ENCODE results near the gene BTNL9. TPM values are rescaled to one million over a fixed set of nuclear protein-coding genes. Genes with fewer than 3 reads are reported as not detected.

BTNL9 gene
- total and polyA plus RNA-seq, 4 donors: 3.6 to 16.3 (median 10.0) TPM

GRCh38 chr5:181059297-181060230 is 19.5 kb downstream of the BTNL9 start:
- peaks cover 3% of the 10 kb centered on the region for H3K36me3 ChIP-seq (ENCODE audit: control insufficient read depth, insufficient read depth, low read length)
- peaks cover 3% of the 10 kb centered on the region for H3K4me1 ChIP-seq (ENCODE audit: control insufficient read depth, insufficient read depth, low read length)
- no peak overlapping the region for H3K27ac ChIP-seq (ENCODE audit: low read depth, low read length)
- H3K27me3 ChIP-seq (ENCODE audit: control insufficient read depth, insufficient read depth, low read length): peaks cover 66% of the 10 kb centered on the region
- no peak overlapping the region for H3K4me3 ChIP-seq (ENCODE audit: low read depth, low read length)
- DNase-seq (ENCODE audit: low read depth in 4 of 6, low spot score in 6 of 6): no peak
- WGBS (ENCODE audit: insufficient coverage): 5% methylated on average over 86 of the region's 86 CpGs
- no peaks in the 10 kb centered on the region for H3K9me3 ChIP-seq (ENCODE audit: control insufficient read depth, insufficient read depth, low read length)

GRCh38 chr5:181060231-181060590 is 20.1 kb downstream of the BTNL9 start:
- Histone ChIP-seq H3K36me3 (ENCODE audit: control insufficient read depth, insufficient read depth, low read length) (peaks cover 3% of the 10 kb centered on the region), H3K4me1 (ENCODE audit: control insufficient read depth, insufficient read depth, low read length) (peaks cover 3% of the 10 kb centered on the region), H3K9me3 (ENCODE audit: control insufficient read depth, insufficient read depth, low read length) (no peaks in the 10 kb centered on the region), H3K27me3 (ENCODE audit: control insufficient read depth, insufficient read depth, low read length) (peaks cover 60% of the 10 kb centered on the region), H3K27ac (ENCODE audit: low read depth, low read length) (no peak overlapping the region), H3K4me3 (ENCODE audit: low read depth, low read length) (no peak overlapping the region)
- WGBS (ENCODE audit: insufficient coverage): 89% methylated on average over 3 of the region's 8 CpGs
- no peak for DNase-seq (ENCODE audit: low read depth in 4 of 6, low spot score in 6 of 6)

GRCh38 chr5:181060924-181061323 is 20.9 kb downstream of the BTNL9 start:
- H3K27ac ChIP-seq (ENCODE audit: low read depth, low read length): no peak overlapping the region
- peaks cover 3% of the 10 kb centered on the region for H3K4me1 ChIP-seq (ENCODE audit: control insufficient read depth, insufficient read depth, low read length)
- DNase-seq (ENCODE audit: low read depth in 4 of 6, low spot score in 6 of 6): no peak
- H3K9me3 ChIP-seq (ENCODE audit: control insufficient read depth, insufficient read depth, low read length): no peaks in the 10 kb centered on the region
- WGBS (ENCODE audit: insufficient coverage): 74% methylated on average over 3 of the region's 5 CpGs
- peaks cover 3% of the 10 kb centered on the region for H3K36me3 ChIP-seq (ENCODE audit: control insufficient read depth, insufficient read depth, low read length)
- H3K4me3 ChIP-seq (ENCODE audit: low read depth, low read length): no peak overlapping the region
- peaks cover 53% of the 10 kb centered on the region for H3K27me3 ChIP-seq (ENCODE audit: control insufficient read depth, insufficient read depth, low read length)

- Histone ChIP-seq H3K4me1 (ENCODE audit: control insufficient read depth, insufficient read depth, low read length) (peaks cover 3% of the 10 kb centered on the region), H3K27me3 (ENCODE audit: control insufficient read depth, insufficient read depth, low read length) (peaks cover 50% of the 10 kb centered on the region), H3K27ac (ENCODE audit: low read depth, low read length) (no peak overlapping the region), H3K4me3 (ENCODE audit: low read depth, low read length) (no peak overlapping the region), H3K36me3 (ENCODE audit: control insufficient read depth, insufficient read depth, low read length) (peaks cover 3% of the 10 kb centered on the region), H3K9me3 (ENCODE audit: control insufficient read depth, insufficient read depth, low read length) (no peaks in the 10 kb centered on the region)
- DNase-seq (ENCODE audit: low read depth in 4 of 6, low spot score in 6 of 6): no peak
- WGBS (ENCODE audit: insufficient coverage): 62% methylated on average over 12 of the region's 14 CpGs
Measured at GRCh38 chr5:181061645-181062044, 21.6 kb downstream of the BTNL9 start.

GRCh38 chr5:181062631-181063030 is 22.6 kb downstream of the BTNL9 start:
- Histone ChIP-seq H3K4me1 (ENCODE audit: control insufficient read depth, insufficient read depth, low read length) (peaks cover 3% of the 10 kb centered on the region), H3K27me3 (ENCODE audit: control insufficient read depth, insufficient read depth, low read length) (peaks cover 46% of the 10 kb centered on the region), H3K36me3 (ENCODE audit: control insufficient read depth, insufficient read depth, low read length) (peaks cover 3% of the 10 kb centered on the region), H3K4me3 (ENCODE audit: low read depth, low read length) (no peak overlapping the region), H3K27ac (ENCODE audit: low read depth, low read length) (no peak overlapping the region), H3K9me3 (ENCODE audit: control insufficient read depth, insufficient read depth, low read length) (no peaks in the 10 kb centered on the region)
- 93% methylated on average over 4 of the region's 6 CpGs for WGBS (ENCODE audit: insufficient coverage)
- no peak for DNase-seq (ENCODE audit: low read depth in 4 of 6, low spot score in 6 of 6)

- Histone ChIP-seq H3K4me3 (ENCODE audit: low read depth, low read length) (no peak overlapping the region), H3K27ac (ENCODE audit: low read depth, low read length) (no peak overlapping the region), H3K36me3 (ENCODE audit: control insufficient read depth, insufficient read depth, low read length) (peaks cover 3% of the 10 kb centered on the region), H3K4me1 (ENCODE audit: control insufficient read depth, insufficient read depth, low read length) (peaks cover 3% of the 10 kb centered on the region), H3K9me3 (ENCODE audit: control insufficient read depth, insufficient read depth, low read length) (no peaks in the 10 kb centered on the region), H3K27me3 (ENCODE audit: control insufficient read depth, insufficient read depth, low read length) (peaks cover 37% of the 10 kb centered on the region)
- no peak for DNase-seq (ENCODE audit: low read depth in 4 of 6, low spot score in 6 of 6)
- 88% methylated on average over 8 of the region's 8 CpGs for WGBS (ENCODE audit: insufficient coverage)
Measured at GRCh38 chr5:181063514-181063913, 23.4 kb downstream of the BTNL9 start.

GRCh38 chr5:181064987-181065386 is 24.9 kb downstream of the BTNL9 start:
- no peak for DNase-seq (ENCODE audit: low read depth in 4 of 6, low spot score in 6 of 6)
- 86% methylated on average over 7 of the region's 7 CpGs for WGBS (ENCODE audit: insufficient coverage)
- Histone ChIP-seq H3K27me3 (ENCODE audit: control insufficient read depth, insufficient read depth, low read length) (peaks cover 28% of the 10 kb centered on the region), H3K27ac (ENCODE audit: low read depth, low read length) (no peak overlapping the region), H3K4me3 (ENCODE audit: low read depth, low read length) (no peak overlapping the region), H3K4me1 (ENCODE audit: control insufficient read depth, insufficient read depth, low read length) (no peaks in the 10 kb centered on the region), H3K9me3 (ENCODE audit: control insufficient read depth, insufficient read depth, low read length) (no peaks in the 10 kb centered on the region), H3K36me3 (ENCODE audit: control insufficient read depth, insufficient read depth, low read length) (no peaks in the 10 kb centered on the region)

GRCh38 chr5:181069767-181070491 is 29.9 kb downstream of the BTNL9 start:
- H3K4me3 ChIP-seq (ENCODE audit: low read depth, low read length): no peak overlapping the region
- 20% methylated on average over 25 of the region's 26 CpGs for WGBS (ENCODE audit: insufficient coverage)
- DNase-seq (ENCODE audit: low read depth in 4 of 6, low spot score in 6 of 6): no peak
- peaks cover 2% of the 10 kb centered on the region for H3K9me3 ChIP-seq (ENCODE audit: control insufficient read depth, insufficient read depth, low read length)
- no peak overlapping the region for H3K27ac ChIP-seq (ENCODE audit: low read depth, low read length)
- no peaks in the 10 kb centered on the region for H3K36me3 ChIP-seq (ENCODE audit: control insufficient read depth, insufficient read depth, low read length)
- H3K4me1 ChIP-seq (ENCODE audit: control insufficient read depth, insufficient read depth, low read length): no peaks in the 10 kb centered on the region
- H3K27me3 ChIP-seq (ENCODE audit: control insufficient read depth, insufficient read depth, low read length): peaks cover 19% of the 10 kb centered on the region

GRCh38 chr5:181070523-181070922 is 30.5 kb downstream of the BTNL9 start:
- 42% methylated on average over 14 of the region's 14 CpGs for WGBS (ENCODE audit: insufficient coverage)
- Histone ChIP-seq H3K36me3 (ENCODE audit: control insufficient read depth, insufficient read depth, low read length) (no peaks in the 10 kb centered on the region), H3K4me1 (ENCODE audit: control insufficient read depth, insufficient read depth, low read length) (no peaks in the 10 kb centered on the region), H3K4me3 (ENCODE audit: low read depth, low read length) (no peak overlapping the region), H3K27me3 (ENCODE audit: control insufficient read depth, insufficient read depth, low read length) (peaks cover 19% of the 10 kb centered on the region), H3K27ac (ENCODE audit: low read depth, low read length) (no peak overlapping the region), H3K9me3 (ENCODE audit: control insufficient read depth, insufficient read depth, low read length) (peaks cover 2% of the 10 kb centered on the region)
- DNase-seq (ENCODE audit: low read depth in 4 of 6, low spot score in 6 of 6): no peak

Data from spinal cord (tissue), 10 donors.